Measurements from ENCODE around the gene CEP89.

GRCh38 chr19:32902448-32902847 is 69.3 kb downstream of the CEP89 start:
- TF ChIP-seq CTCF (IDR thresholded peaks at IDR 0.05) = peak in 1 of 6 experiments; percentile 12
- no peak for TF ChIP-seq POLR2A (IDR thresholded peaks at IDR 0.05)
